GM12878 (cell line): ENCODE data around the gene LXN. TPM values are rescaled to one million over a fixed set of nuclear protein-coding genes. Genes with fewer than 3 reads are reported as not detected.

ENCODE experiments used
- ATAC-seq: fragments of 200-7000 bp; cut with Tn5 transposase; 3 replicates; pipeline ENCODE4 v1.9.1; 2020; ENCODE audit warnings: mild to moderate bottlenecking, moderate library complexity
- BruUV-seq: library from RNA; stranded (reverse); fragments of 400-500 nt; replicated peaks from 2 replicates; lab custom pipeline; 2021; lab: Mats Ljungman, UMichigan
- CTCF ChIA-PET: fragments of 300-600 bp; sonication (Branson Sonifier 250); formaldehyde crosslinking; extraction: SDS; loops from one replicate; lab custom pipeline; 2021; ENCODE audit warnings: inconsistent platforms; lab: Yijun Ruan, JAX
- POLR2A ChIA-PET: fragments of 350-600 bp; formaldehyde crosslinking; extraction: SDS; loops from one replicate; lab custom pipeline; 2021; ENCODE audit warnings: inconsistent platforms; lab: Charles Lee
- RAD21 ChIA-PET: fragments of 300-600 bp; sonication (Branson Sonifier 250); formaldehyde crosslinking; loops from one replicate; lab custom pipeline; 2023; ENCODE audit warnings: antibody characterized with exemption; ENCODE audit not compliant: unreplicated experiment; lab: Charles Lee
- SMC1A ChIA-PET: fragments of 300-600 bp; sonication (Branson Sonifier 250); formaldehyde crosslinking; loops from one replicate; lab custom pipeline; 2023; ENCODE audit not compliant: unreplicated experiment, uncharacterized antibody; lab: Charles Lee
- DNase-seq: peaks from one replicate; pipeline ENCODE4 v3.0.0-alpha.2; 2011; ENCODE audit warnings: low read depth, low spot score
- FAIRE-seq: peaks from 3 replicates; lab custom pipeline; 2011; peaks lifted over from hg19 to GRCh38; lab: Jason Lieb, UNC
- H2AFZ ChIP-seq: 2 replicates; pipeline ENCODE4 v1.6.0; 2011; ENCODE audit warnings: low read depth, low read length, control low read depth; ENCODE audit not compliant: control insufficient read depth
- H3K27ac ChIP-seq: 2 replicates; pipeline ENCODE4 v1.5.1; 2011; ENCODE audit warnings: control low read depth; ENCODE audit not compliant: control insufficient read depth, insufficient read depth
- H3K27me3 ChIP-seq, 2 experiments: replicated peaks in 1 of 2; 2 replicates each; pipeline versions ENCODE4 v1.6.0 to v1.6.1; 2011; ENCODE audit warnings: low read length in 1 of 2; ENCODE audit not compliant: control insufficient read depth in 2 of 2, insufficient read depth in 2 of 2
- H3K36me3 ChIP-seq, 2 experiments: 2 replicates each; pipeline ENCODE4 v1.5.1; 2011; ENCODE audit warnings: low read length in 1 of 2; ENCODE audit not compliant: control insufficient read depth in 2 of 2, insufficient read depth in 2 of 2
- H3K4me1 ChIP-seq: 2 replicates; pipeline ENCODE4 v1.6.1; 2011; ENCODE audit warnings: mild to moderate bottlenecking, low read length, moderate library complexity, mixed read lengths; ENCODE audit not compliant: control insufficient read depth, insufficient read depth
- H3K4me2 ChIP-seq: 2 replicates; pipeline ENCODE4 v1.6.0; 2011; ENCODE audit warnings: control low read depth; ENCODE audit not compliant: control insufficient read depth, insufficient read depth
- H3K4me3 ChIP-seq: fragments of 200-600 bp; sonication (generic); 2 replicates; pipeline ENCODE4 v1.5.1; 2016
- H3K79me2 ChIP-seq: 2 replicates; pipeline ENCODE4 v1.6.0; 2011; ENCODE audit warnings: low read length; ENCODE audit not compliant: control insufficient read depth, insufficient read depth
- H3K9ac ChIP-seq: 2 replicates; pipeline ENCODE4 v1.8.0; 2011; ENCODE audit warnings: low read length, control low read depth, mixed read lengths; ENCODE audit not compliant: control insufficient read depth, insufficient read depth
- H3K9me3 ChIP-seq: replicated peaks from 3 replicates; pipeline ENCODE4 v1.5.1; 2011; ENCODE audit warnings: mild to moderate bottlenecking, low read length; ENCODE audit not compliant: control insufficient read depth, insufficient read depth
- H4K20me1 ChIP-seq: 2 replicates; pipeline ENCODE4 v1.6.0; 2011; ENCODE audit not compliant: control insufficient read depth, insufficient read depth
- CBFB ChIP-seq: IDR thresholded peaks from 2 replicates; pipeline ENCODE4 v1.6.1; 2016; ENCODE audit warnings: antibody characterized with exemption, low read depth
- CHD2 ChIP-seq: IDR thresholded peaks from 2 replicates; pipeline ENCODE4 v1.6.1; 2011; ENCODE audit warnings: low read depth, low read length, improper control_type of control experiment, borderline replicate concordance
- DPF2 ChIP-seq: fragments of 450-650 bp; IDR thresholded peaks from 2 replicates; pipeline ENCODE4 v1.6.1; 2017; ENCODE audit warnings: mild to moderate bottlenecking
- E4F1 ChIP-seq: fragments of 450-650 bp; IDR thresholded peaks from 2 replicates; pipeline ENCODE4 v1.6.1; 2018; ENCODE audit warnings: borderline replicate concordance, mild to moderate bottlenecking; ENCODE audit not compliant: partially characterized antibody
- ETV6 ChIP-seq, 2 experiments: fragments of 450-650 bp in 1 of 2; IDR thresholded peaks in 1 of 2; conservative IDR thresholded peaks in 1 of 2; 2 replicates each; pipeline ENCODE4 v1.6.1; 2014; ENCODE audit warnings: antibody characterized with exemption in 1 of 2, borderline replicate concordance in 1 of 2, low read depth in 1 of 2, mild to moderate bottlenecking in 1 of 2, moderate library complexity in 1 of 2
- HCFC1 ChIP-seq: fragments of 150-350 bp; IDR thresholded peaks from 2 replicates; pipeline ENCODE4 v1.6.1; 2014; ENCODE audit warnings: low read length
- HDAC2 ChIP-seq: fragments of 200-600 bp; sonication (generic); IDR thresholded peaks from 2 replicates; pipeline ENCODE4 v1.6.1; 2017
- MYC ChIP-seq: IDR thresholded peaks from 2 replicates; pipeline ENCODE4 v1.6.1; 2011; ENCODE audit warnings: mild to moderate bottlenecking, low read length, moderate library complexity, inconsistent platforms; ENCODE audit not compliant: insufficient read depth, insufficient replicate concordance, insufficient read length, severe bottlenecking
- NFIC ChIP-seq: IDR thresholded peaks from 2 replicates; pipeline ENCODE4 v1.6.1; 2012; ENCODE audit warnings: low read depth, mild to moderate bottlenecking, inconsistent platforms, low read length, moderate library complexity
- NR2C1 ChIP-seq: fragments of 450-650 bp; IDR thresholded peaks from 2 replicates; pipeline ENCODE4 v1.6.1; 2017; ENCODE audit warnings: antibody characterized with exemption, mild to moderate bottlenecking, moderate library complexity
- ZNF384 ChIP-seq: IDR thresholded peaks from 2 replicates; pipeline ENCODE4 v1.6.1; 2012; ENCODE audit warnings: low read depth, mild to moderate bottlenecking, low read length, improper control_type of control experiment, borderline replicate concordance
- ZNF622 ChIP-seq: fragments of 450-650 bp; IDR thresholded peaks from 2 replicates; pipeline ENCODE4 v1.6.1; 2017; ENCODE audit warnings: mild to moderate bottlenecking, inconsistent platforms
- ZZZ3 ChIP-seq: IDR thresholded peaks from 2 replicates; pipeline ENCODE4 v1.6.1; 2011; ENCODE audit warnings: low read depth; ENCODE audit not compliant: control insufficient read depth, insufficient read length
- WGBS: methylation state at CpG from one replicate; pipeline ENCODE4 v1.1.6; 2016; ENCODE audit warnings: low lambda C conversion rate; ENCODE audit not compliant: insufficient replicate concordance, insufficient coverage; ENCODE audit errors: missing lambda C conversion rate; 5-methylcytosine and 5-hydroxymethylcytosine counted together
- in situ Hi-C: fragments of 300-500 bp; cut with MboI; formaldehyde crosslinking; loops from 9 replicates; pipeline ENCODE4 v1.14.3; 2018; ENCODE audit warnings: mixed read lengths
- intact Hi-C: fragments of 100-400 bp; cut with micrococcal nuclease; formaldehyde crosslinking; loops from one replicate; pipeline ENCODE4 v1.14.2; 2022; ENCODE audit not compliant: unreplicated experiment
- polyA plus RNA-seq, 11 experiments: library from polyadenylated mRNA; depleted of rRNA in 4 of 11; unstranded in 6 of 11; stranded (reverse) in 5 of 11; fragments of >200 nt; fragmentation: Nextera tagmentation in 4 of 11; fragmentation: Illumina TruSeq in 1 of 11; extraction: Ambion mirVana in 4 of 11; extraction: Trizol in 1 of 11; gene quantifications; 1 replicate in 1 of 11; 2 replicates in 10 of 11; pipeline versions ENCODE4 v1.2.1 to v1.2.3, GENCODE V29; 2011 to 2016; ENCODE audit warnings: inconsistent platforms in 2 of 11, missing spikeins in 2 of 11, low read depth in 1 of 11
- total RNA-seq, 4 experiments: library from RNA; depleted of rRNA in 3 of 4; stranded (reverse); fragments of >200 nt in 3 of 4; fragmentation: Illumina TruSeq in 1 of 4; extraction: Trizol in 1 of 4; gene quantifications; 2 replicates each; pipeline versions ENCODE4 v1.2.1 to v1.2.3, GENCODE V29; 2013 to 2021
- TF ChIP-seq, protein P1 (sequence below): IDR thresholded peaks from 2 replicates; pipeline ENCODE4 v1.6.1; 2011; ENCODE audit warnings: low read depth, low read length, improper control_type of control experiment, borderline replicate concordance
- TF ChIP-seq, protein P2 (sequence below): fragments of 450-650 bp; IDR thresholded peaks from 2 replicates; pipeline ENCODE4 v1.6.1; 2018; ENCODE audit warnings: mild to moderate bottlenecking, low read depth, moderate library complexity; ENCODE audit not compliant: partially characterized antibody

The LXN gene
- total and polyA plus RNA-seq, 10 of the 15 experiments (the other 5 are each of a cell fraction or from before 2014, with no cell fraction given): 10.7 to 45.0 (median 20.4) TPM

DNA sequence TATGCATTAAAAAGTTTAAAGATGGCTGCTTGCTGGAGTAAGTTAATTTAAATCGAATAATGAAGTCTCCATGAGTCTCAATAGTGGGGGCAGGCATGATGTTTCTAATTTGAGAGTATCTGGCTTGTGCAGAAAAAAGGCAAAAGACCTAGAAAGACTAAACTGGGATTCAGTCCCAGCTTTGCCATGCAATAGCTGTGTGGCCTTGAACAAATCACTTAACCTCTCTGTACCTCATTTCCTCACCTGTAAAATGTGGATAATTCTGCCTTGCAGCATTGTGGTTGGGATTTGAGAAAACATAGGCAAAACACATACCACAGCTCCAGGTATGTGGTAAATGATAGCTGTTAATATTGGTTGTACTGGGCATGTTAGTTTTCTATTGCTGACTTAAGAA, 8.6 kb downstream of the LXN start:
- H4K20me1 ChIP-seq: no peaks in the 10 kb centered on the region
- TF ChIP-seq CHD2: no peak
- TF ChIP-seq ZNF622: no peak
- TF ChIP-seq E4F1: no peak
- no peak for TF ChIP-seq MYC
- TF ChIP-seq NFIC: no peak
- TF ChIP-seq CBFB: no peak
- TF ChIP-seq, protein P1, sequence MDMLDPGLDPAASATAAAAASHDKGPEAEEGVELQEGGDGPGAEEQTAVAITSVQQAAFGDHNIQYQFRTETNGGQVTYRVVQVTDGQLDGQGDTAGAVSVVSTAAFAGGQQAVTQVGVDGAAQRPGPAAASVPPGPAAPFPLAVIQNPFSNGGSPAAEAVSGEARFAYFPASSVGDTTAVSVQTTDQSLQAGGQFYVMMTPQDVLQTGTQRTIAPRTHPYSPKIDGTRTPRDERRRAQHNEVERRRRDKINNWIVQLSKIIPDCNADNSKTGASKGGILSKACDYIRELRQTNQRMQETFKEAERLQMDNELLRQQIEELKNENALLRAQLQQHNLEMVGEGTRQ: no peak
- no peak for TF ChIP-seq ZNF384
- no peak for TF ChIP-seq ZZZ3
- TF ChIP-seq HCFC1: no peak
- no peak for TF ChIP-seq HDAC2
- TF ChIP-seq NR2C1: no peak
- no peak for TF ChIP-seq DPF2
- TF ChIP-seq, protein P2, sequence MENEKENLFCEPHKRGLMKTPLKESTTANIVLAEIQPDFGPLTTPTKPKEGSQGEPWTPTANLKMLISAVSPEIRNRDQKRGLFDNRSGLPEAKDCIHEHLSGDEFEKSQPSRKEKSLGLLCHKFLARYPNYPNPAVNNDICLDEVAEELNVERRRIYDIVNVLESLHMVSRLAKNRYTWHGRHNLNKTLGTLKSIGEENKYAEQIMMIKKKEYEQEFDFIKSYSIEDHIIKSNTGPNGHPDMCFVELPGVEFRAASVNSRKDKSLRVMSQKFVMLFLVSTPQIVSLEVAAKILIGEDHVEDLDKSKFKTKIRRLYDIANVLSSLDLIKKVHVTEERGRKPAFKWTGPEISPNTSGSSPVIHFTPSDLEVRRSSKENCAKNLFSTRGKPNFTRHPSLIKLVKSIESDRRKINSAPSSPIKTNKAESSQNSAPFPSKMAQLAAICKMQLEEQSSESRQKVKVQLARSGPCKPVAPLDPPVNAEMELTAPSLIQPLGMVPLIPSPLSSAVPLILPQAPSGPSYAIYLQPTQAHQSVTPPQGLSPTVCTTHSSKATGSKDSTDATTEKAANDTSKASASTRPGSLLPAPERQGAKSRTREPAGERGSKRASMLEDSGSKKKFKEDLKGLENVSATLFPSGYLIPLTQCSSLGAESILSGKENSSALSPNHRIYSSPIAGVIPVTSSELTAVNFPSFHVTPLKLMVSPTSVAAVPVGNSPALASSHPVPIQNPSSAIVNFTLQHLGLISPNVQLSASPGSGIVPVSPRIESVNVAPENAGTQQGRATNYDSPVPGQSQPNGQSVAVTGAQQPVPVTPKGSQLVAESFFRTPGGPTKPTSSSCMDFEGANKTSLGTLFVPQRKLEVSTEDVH: no peak
- no peak for TF ChIP-seq ETV6 (conservative IDR thresholded peaks at IDR 0.05 in 1 of 2, IDR thresholded peaks at IDR 0.05 in 1 of 2; ENCODE audit: borderline replicate concordance in 1 of 2, low read depth in 1 of 2)
- 80% methylated on average over 1 of the region's 1 CpG for WGBS
- no peaks in the 10 kb centered on the region for H3K4me1 ChIP-seq
- no peak overlapping the region for H3K4me2 ChIP-seq
- H2AFZ ChIP-seq: no peak overlapping the region
- no peaks in the 10 kb centered on the region for H3K79me2 ChIP-seq
- H3K36me3 ChIP-seq: peaks cover 1 to 31% of the 10 kb centered on the region in 2 experiments
- no peak overlapping the region for H3K9ac ChIP-seq
- ChIA-PET POLR2A (no interaction called here), SMC1A (interaction anchor here (0.8 kb wide), 1 partner anchor 12 kb away, joined by 3 read pairs; no protein-coding TSS in a partner anchor), CTCF (interaction anchor here (1.4 to 2.2 kb wide), 4 partner anchors 9 to 128 kb away, joined by 3 to 15 read pairs (median 6); partner anchors contain the start of genes GFM1 and LXN), RAD21 (no interaction called here)
- no peaks in the 10 kb centered on the region for H3K27me3 ChIP-seq
- in situ Hi-C loops (no loop called here), intact Hi-C loops (no loop called here)
- no peaks in the 10 kb centered on the region for H3K9me3 ChIP-seq
- H3K4me3 ChIP-seq: no peak overlapping the region
- DNase-seq: no peak
- ATAC-seq: no peak
- no peak for FAIRE-seq
- no TSS peak for BruUV-seq
- H3K27ac ChIP-seq: no peak overlapping the region
